Stimulated activated CD4-positive, alpha-beta T cell treated with anti-CD3 and anti-CD28 coated beads, Interleukin-4, amount 100 ng/mL, for 48 hours (primary cell): Measurements from ENCODE around the gene GFAP.
A peak's percentile ranks its signal among the peaks of the same experiment; 100 is the strongest.

Source experiments
- DNase-seq, 2 donors: peaks; one replicate each; pipeline ENCODE4 v3.0.0-alpha.2; 2020; ENCODE audit warnings: low read depth in 2 of 2

GFAP gene

GRCh38 chr17:44914148-44914547 lies 1.2 kb downstream of the GFAP start:
- no peak for DNase-seq

GRCh38 chr17:44913676-44914075 lies 1.6 kb downstream of the GFAP start:
- no peak for DNase-seq

- no peak for DNase-seq
These were observed 2.3 kb downstream of the GFAP start for GRCh38 chr17:44912763-44913544.

- DNase-seq = peak; percentile 33 to 42
These were observed 3.9 kb downstream of the GFAP start for GRCh38 chr17:44911133-44912001.

GRCh38 chr17:44910231-44911106 lies 4.8 kb downstream of the GFAP start:
- no peak for DNase-seq

GRCh38 chr17:44909681-44910144 lies 5.6 kb downstream of the GFAP start:
- DNase-seq = no peak

GRCh38 chr17:44908761-44909326 lies 6.5 kb downstream of the GFAP start:
- DNase-seq = no peak

GRCh38 chr17:44907729-44908470 lies 7.4 kb downstream of the GFAP start:
- DNase-seq = no peak

GRCh38 chr17:44906763-44907728 lies 8.3 kb downstream of the GFAP start:
- no peak for DNase-seq

- DNase-seq = no peak
These were observed 9.2 kb downstream of the GFAP start for GRCh38 chr17:44906010-44906646.

- no peak for DNase-seq
These were observed 10.0 kb downstream of the GFAP start for GRCh38 chr17:44905006-44906000.

- no peak for DNase-seq
These were observed 11.0 kb downstream of the GFAP start for GRCh38 chr17:44904001-44904984.

GRCh38 chr17:44903012-44903685 lies 12.2 kb downstream of the GFAP start:
- no peak for DNase-seq

- no peak for DNase-seq
These were observed 13.1 kb downstream of the GFAP start for GRCh38 chr17:44902135-44902760.

GRCh38 chr17:44901411-44901921 lies 13.8 kb downstream of the GFAP start:
- no peak for DNase-seq
